Body of pancreas (tissue), 4 donors: Measurements from ENCODE around the gene RAB34.

Source experiments
- POLR2A ChIP-seq, 3 donors: fragments of 450-650 bp; IDR thresholded peaks; one replicate each; pipeline ENCODE4 v1.6.1; 2016; ENCODE audit warnings: antibody characterized with exemption in 3 of 3, mild to moderate bottlenecking in 2 of 3
- TF ChIP-seq, protein P1 (sequence below), 7 experiments: fragments of 450-650 bp in 4 of 7; fragments of 200-600 bp in 3 of 7; sonication (generic) in 3 of 7; IDR thresholded peaks; one replicate each; pipeline ENCODE4 v1.5.1; 2016 to 2019; ENCODE audit warnings: antibody characterized with exemption in 7 of 7

DNA sequence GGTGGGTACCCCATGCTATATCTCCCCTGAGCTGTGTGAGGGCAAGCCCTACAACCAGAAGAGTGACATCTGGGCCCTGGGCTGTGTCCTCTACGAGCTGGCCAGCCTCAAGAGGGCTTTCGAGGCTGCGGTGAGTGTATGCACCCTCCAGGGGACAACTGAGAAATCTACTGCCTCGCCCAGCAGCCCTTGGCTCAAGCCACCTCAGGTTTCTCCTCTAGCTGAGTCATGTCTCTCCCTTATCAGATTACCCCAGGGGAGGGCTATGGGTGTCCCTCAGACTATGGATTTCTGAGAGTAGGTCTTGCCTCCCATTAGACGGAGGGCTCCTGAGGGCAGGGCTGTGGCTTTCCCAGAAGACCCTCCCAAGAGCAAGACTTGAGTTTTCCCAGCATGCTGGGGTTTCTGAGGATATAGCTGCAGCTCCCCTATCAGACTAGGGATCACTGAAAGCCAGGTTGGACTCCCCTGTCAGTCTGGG is 17.6 kb upstream of the RAB34 start:
- TF ChIP-seq, protein P1, sequence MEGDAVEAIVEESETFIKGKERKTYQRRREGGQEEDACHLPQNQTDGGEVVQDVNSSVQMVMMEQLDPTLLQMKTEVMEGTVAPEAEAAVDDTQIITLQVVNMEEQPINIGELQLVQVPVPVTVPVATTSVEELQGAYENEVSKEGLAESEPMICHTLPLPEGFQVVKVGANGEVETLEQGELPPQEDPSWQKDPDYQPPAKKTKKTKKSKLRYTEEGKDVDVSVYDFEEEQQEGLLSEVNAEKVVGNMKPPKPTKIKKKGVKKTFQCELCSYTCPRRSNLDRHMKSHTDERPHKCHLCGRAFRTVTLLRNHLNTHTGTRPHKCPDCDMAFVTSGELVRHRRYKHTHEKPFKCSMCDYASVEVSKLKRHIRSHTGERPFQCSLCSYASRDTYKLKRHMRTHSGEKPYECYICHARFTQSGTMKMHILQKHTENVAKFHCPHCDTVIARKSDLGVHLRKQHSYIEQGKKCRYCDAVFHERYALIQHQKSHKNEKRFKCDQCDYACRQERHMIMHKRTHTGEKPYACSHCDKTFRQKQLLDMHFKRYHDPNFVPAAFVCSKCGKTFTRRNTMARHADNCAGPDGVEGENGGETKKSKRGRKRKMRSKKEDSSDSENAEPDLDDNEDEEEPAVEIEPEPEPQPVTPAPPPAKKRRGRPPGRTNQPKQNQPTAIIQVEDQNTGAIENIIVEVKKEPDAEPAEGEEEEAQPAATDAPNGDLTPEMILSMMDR (IDR thresholded peaks at IDR 0.05): no peak
- TF ChIP-seq POLR2A (IDR thresholded peaks at IDR 0.05): no peak
